HG02981 (cell line): Measurements from ENCODE around the gene ZBED3.
"Not testable (repeated sequence)": the region's sequence is repeated elsewhere in the genome, so short reads cannot be mapped to it uniquely, and the experiment has no call there.

Source experiments
- ATAC-seq: cut with Tn5 transposase; IDR thresholded peaks from one replicate; pipeline ENCODE4 v1.9.1; 2021; ENCODE audit warnings: mild to moderate bottlenecking, moderate library complexity; ENCODE audit not compliant: unreplicated experiment

Gene ZBED3, protein sequence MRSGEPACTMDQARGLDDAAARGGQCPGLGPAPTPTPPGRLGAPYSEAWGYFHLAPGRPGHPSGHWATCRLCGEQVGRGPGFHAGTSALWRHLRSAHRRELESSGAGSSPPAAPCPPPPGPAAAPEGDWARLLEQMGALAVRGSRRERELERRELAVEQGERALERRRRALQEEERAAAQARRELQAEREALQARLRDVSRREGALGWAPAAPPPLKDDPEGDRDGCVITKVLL

DNA sequence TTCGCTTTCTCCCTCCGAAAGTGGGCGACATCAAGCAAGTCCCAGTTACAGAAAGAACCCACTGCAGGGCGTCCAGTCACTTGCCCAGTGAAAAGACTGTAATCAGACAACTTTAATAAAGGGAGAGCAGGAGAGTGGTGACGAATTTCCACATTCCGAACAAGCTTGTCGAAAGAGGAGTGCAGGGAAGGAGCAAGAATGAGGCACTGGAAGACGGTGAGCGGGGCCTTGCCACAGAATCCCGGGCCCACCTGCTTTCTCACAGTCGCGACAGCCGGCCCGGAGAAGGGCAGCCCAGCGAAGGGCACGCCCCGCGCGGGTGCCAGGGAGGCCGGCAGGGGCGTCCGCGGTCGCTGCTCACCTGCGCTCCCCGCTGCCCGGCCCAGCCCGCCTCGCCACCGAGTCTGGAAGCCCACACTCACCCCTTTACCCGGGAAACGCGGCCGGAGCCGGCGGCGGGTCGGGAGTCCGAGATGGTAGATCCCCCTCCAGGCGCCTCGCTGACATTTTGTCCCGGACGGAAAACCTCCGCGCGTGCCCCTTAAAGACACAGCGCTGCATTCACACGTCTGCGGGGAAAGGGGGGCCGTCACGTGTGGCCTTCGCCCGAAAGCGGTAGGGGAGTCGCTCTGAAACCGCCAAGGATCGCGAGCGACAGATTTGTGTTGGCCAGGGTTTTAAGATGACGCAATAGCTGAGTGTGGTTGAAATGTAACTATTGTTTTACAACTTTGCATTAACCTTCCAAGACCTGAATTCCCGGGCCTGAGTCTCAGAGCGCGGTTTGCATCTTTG lies at the start of gene ZBED3:
Gene ZBED3, minus strand, starts transcription at position 597 of the 795 bp plus-strand sequence. CDS start 9,407 bp downstream, outside the sequence.
- ATAC-seq = peak; percentile 68

DNA sequence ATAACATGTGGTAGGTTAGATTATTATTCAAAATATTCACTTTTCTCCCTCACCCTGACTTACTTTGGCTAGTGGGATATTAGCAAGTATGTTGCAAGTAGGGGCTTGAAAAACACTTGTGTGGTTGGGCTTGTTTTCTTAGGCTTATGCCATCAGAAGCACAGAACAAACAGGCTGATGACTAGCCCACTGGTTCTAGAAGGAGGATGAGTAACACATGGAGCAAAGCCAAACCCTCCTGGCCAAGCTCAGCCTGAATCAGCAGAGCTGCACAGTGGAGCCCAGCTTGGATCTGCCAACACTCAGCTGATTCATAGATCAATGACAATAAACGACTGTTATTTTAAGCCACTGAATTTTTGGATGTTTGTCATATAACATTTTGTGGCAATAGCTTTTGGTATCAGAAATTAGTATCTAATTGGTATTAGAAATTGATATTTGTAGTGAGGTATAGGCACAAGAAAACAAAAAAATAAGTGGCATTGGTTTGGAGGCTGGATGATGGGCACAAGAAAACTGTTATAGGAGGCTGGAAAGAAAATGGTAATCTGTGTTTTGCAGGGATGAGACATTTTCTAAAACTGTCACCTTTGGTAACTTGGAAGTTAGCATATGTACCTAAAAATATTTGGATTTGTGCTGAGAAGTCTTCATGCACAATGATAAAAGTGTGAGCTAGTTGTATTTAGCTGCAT lies 46.1 kb upstream of the ZBED3 start:
- no peak for ATAC-seq

DNA sequence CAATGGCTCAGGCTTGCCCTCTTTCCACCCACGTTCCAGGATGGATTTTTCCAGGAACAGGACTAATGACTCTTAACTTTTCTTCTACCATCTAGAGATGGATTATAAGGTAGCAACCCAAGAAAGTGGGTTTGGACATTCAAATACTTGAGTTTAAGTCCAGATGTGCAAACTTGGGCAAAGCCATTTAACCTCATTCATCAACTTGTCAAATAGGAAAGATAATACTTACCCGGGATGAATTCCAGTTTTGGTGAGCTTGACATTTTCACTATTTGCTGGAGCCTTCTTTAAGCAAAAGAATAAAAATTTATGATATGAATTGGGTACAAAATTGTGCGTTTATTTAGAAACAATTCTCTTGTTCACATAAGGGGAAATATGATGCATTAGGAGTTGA lies 44.3 kb upstream of the ZBED3 start:
- ATAC-seq = no peak

DNA sequence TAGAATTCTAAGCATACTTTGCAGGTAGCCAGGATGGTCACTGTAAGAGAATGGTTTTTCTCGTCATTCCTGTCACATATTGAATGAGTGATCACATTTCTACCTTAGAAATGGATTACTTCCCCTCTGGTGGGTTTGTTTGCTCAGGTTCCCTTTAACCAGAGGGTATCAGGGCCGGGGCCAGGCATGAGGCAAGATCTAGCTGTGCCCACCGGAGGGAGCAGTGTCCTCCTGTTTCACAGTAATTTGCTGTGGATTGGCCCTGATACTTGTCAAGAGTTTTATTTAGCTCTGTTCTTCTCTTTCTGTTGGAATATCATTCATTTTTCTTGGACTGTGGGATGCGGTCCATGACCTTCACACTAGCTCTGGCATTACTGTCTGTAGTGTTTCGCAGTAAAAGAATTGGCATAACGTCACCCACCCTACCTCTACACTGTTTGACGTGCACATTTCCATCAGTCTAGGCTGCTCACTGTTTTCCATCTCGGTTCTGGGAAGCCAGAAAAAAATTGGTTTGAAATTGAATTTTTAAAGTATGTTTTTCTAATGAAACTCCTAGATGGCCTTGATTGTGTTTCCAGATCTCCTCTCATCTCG lies 42.4 kb upstream of the ZBED3 start:
- ATAC-seq = no peak

DNA sequence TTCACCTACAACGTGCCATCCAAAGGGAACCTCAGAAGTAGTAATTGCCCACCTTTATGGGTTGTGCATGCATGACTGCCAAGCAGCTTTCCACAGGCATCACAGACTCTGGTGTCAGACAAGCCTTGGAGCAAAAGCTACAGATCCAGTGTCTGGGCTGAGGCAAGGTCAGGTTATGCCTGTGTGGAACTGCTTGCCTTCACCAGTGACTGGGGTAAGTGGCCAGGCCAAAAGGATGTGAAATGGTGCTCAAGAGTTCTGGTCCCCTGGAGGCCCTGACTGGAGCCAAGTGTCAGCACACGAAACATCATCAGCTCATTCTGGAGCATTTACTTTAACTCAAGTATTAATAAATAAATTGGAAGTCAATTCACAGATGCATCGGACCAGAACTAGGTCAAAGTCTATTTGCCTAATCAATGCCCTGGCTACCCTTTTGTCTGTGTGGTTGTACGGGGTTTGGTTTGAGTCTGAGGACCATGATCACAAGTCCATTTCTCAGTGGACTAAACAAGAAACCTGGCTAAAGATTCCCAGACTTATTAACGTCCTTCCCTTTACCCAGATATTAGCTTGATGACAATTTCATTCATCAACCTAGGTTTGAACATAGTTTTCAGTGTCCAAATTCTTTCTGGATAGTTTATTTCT lies 41.5 kb upstream of the ZBED3 start:
- no peak for ATAC-seq

DNA sequence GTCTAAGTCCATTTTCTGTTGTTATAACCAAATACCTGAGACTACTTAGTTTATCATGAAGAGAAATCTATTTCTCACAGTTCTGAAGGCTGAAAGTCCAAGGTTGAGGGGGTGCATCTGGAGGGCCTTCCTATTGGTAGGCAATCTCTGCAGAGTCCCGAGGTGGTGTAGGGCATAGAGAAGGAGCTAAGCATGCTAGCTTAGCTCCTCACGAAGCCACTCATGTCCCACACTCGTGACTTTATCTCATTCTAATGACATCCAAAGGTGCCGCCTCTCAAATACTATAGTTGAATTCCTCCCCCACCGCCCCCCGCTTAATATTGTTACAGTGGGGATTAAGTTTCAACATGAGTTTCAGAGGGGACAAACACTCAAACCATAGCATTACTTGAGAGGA lies 36.0 kb upstream of the ZBED3 start:
- ATAC-seq = no peak

DNA sequence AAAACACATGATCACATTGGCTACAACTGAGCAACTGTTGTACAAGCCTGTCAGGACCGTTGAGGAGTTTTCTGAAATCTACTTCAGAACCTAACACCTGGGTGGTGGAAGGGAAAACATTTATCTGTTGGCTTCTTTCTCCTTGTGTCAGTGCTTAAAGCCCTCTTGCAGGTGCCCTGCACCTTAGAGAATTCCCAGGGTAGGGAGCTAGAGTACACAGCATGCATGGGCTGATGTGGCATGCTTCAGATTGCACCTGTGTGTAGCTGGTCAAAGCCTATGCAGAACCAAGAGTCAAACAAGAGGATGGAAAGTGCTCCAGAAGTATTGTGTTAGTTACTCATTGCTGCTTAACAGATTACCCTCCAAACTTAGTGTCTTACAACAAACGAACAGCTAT lies 33.6 kb upstream of the ZBED3 start:
- no peak for ATAC-seq

DNA sequence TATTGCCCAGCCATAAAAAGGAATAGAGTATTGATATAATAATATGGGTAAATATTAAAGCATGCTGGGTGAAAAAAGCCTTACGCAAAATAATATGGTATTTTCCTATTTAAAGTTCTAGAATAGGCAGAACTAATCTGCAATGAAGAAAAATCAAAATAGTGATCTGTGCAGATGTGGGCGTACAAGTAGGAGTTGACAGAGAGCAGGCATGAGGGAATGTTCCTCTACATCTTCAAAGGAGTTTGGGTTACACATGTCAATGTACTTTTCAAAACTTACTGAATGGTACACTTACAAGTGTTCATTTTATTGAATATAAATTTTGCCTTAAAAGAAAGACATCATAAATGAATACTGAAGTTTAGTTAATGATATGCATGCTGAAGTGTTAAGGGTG lies 33.0 kb upstream of the ZBED3 start:
- no peak for ATAC-seq

DNA sequence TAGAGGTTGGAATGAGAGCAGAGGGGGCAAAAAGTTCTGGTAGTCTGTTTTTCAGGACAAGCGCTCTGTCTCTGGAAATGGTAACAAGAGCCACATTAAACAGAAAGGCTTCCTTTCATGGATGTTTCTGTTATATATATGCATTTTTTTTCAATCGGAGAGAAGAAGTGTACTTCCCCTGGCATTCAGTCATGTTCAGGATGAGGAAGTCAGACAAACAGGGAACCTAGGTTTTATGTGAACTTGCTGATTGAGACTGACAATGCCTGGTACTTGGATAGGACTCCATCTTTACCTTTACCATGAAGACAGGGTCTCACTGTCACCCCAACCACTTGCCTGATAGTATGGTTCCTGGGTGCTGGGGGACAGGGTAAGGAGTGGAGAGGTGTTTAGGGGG lies 30.1 kb upstream of the ZBED3 start:
- ATAC-seq = no peak

DNA sequence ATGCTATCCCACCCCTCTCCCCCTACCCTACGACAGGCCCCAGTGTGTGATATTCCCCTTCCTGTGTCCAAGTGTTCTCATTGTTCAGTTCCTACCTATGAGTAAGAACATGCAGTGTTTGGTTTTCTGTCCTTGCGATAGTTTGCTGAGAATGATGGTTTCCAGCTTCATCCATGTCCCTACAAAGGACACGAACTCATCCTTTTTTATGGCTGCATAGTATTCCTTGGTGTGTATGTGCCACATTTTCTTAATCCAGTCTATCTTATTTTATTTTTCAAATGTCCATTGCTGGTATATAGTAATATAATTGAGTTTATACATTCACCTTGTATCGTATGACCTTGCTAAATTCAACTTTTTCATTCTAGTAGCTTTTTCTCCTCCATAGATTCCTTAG lies 19.9 kb upstream of the ZBED3 start:
- ATAC-seq = not testable (repeated sequence)

DNA sequence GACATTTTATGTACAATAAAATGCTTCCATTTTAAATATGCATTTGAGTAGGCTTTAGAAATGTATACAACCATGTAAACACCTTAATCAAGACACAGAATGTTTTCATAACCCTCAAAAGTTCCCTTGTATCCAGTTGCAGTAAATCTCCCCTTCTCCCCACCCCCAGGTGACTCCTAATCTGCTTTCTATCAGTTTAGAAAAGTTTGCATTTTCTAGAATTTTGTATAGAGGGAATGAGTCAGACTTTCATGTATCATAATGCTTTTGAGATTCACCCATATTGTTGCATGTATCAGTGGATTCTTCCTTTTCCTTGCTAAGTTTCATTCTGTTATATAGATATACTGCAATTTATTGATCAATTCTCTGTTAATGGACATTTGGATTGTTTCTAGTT lies 17.7 kb upstream of the ZBED3 start:
- no peak for ATAC-seq

DNA sequence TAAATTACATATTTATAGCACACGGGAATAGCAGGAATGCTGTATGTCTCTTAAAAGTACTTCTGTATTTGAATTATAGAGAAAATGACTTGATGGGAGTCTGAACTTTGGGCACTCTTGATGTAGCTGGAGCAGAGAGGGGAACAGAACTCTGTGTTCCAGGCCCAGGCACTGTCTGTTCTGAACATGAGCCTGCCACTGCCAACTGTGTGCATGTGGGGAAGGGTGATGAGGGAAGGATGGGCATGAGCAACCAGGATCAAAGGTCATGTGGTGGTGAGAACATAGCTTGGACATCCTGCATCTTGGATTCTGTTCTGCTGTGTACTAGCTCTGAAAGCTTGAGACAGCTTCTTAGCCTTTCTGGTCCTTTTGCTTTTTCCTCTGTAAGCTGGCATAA lies 16.4 kb upstream of the ZBED3 start:
- no peak for ATAC-seq

DNA sequence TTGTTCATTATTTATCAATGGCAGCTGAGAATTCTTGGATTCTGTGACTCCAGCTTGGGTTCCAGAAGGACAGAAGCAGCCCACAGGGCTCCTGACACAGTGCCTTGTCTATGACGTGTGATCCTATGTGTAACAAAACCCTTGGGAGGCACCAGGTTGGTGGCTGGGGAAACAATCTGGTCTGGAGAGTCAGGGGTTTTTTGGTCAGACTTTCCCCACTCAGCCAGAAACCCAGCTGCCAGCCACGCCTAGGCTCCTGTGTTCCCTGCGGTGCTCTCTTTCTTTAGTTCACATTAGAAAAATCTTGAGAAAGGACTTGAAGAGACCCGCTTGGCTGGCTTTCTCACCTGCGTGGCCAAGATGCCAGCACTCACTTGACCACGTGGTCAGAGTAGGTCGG lies 15.5 kb upstream of the ZBED3 start:
- no peak for ATAC-seq

DNA sequence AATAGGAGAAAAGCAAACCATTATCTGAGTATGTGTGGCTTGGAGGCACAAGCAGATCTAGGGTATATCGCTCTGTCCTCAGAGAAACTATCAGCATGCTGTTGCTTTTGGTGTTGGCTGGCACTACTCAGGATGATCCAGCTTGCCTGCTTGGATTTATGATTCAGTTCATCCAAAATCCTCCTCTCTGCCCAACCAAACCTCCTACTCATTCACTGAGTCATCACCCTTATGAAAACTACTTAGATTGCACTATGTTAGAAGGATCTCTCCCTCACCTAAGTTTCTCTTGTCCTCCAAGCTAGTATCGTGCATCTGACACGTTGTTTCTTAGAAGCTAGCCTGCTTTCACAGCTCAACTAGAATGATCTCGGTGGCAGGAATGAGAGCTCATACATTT lies 14.2 kb upstream of the ZBED3 start:
- no peak for ATAC-seq

DNA sequence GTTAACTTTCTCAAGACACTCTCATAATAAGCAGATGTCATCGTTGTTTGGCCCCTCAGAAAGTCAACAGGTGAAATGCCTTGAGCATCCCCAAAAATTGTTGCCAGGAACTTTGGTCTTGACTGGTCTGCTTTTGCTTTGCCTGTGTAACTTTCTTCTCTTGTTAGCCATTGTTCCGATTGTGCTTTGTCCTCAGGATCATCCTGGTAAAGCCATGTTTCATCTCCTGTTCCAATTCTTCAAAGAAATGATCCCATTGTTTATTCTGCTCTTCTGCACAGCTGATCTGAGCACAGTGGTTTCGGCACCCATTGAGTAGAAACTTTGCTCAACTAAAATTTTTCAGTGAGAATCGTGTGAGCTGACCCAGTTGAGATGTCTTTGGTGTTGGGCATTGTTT lies 8.1 kb upstream of the ZBED3 start:
- ATAC-seq = no peak

DNA sequence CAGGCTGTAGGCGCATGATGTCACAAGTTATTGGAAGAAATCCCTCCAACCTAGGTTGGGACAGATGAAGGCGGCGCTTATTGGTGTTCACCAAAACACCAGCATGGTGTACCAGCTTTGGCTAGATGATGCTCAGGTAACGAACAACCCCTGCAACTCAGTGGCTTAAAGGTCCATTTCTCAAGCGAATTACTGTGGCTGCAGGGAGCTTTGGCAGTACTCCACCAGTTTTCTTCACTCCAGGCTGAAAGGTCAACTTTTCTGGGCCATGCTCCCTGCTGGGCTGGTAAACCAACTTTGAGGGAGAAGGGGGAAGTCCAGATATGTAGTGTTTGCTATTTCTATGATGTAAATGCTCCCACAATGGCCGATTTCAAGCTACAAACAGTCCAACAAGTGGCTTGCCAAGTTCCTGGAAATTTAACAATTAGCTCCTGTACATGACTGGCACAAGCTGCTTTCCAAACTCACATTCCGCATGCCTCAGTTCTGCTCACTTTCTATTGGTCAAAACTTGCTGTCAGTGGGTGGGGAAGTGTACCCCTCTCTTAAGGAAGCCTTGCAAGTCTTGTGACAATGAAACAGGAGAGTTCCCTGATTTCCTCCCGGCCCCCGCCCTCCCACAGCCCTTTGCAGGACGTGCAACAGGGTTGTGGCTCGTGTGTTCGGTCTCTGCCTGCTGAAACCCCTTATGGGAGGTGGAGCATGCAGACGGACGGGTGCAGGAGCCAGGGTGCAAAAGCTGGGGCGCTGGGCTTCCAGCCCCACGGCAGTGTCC lies 588 bp upstream of the ZBED3 start:
- no peak for ATAC-seq

DNA sequence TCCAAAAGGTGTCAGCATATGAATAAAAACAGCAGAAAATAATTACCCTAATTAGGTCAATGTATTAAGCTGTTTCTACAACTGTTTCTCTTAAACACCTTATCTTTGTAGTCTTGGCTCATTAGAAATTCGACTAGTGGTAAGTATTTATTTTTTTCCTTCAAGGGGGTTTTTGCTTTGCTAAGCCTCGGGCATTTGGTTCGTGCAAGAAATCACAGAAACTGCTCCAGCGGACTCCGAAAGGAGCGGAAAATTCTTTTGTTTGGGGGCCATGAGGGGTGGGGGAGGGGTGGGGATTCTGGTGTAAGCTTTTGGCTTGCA lies 757 bp downstream of the ZBED3 start:
- no peak for ATAC-seq

DNA sequence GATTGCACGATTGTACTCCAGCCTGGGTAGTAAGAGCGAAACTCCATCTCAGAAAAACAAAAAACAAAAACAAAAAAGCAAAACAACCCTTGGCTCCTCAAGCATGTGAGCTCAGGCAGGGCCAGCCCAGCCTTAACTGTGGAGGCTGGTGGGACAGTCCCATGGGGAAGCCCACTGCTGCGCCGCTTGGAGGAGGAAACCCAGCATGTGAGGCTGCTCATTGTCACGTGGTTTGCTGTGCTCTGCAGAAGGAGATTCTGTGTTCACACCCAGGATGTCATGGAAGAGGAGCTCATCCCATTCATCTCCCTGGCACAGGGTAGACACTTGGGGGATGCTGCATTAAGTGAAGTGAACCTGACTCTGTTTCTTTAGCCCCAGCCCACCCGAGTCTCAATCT lies 4.0 kb downstream of the ZBED3 start:
- ATAC-seq = no peak

DNA sequence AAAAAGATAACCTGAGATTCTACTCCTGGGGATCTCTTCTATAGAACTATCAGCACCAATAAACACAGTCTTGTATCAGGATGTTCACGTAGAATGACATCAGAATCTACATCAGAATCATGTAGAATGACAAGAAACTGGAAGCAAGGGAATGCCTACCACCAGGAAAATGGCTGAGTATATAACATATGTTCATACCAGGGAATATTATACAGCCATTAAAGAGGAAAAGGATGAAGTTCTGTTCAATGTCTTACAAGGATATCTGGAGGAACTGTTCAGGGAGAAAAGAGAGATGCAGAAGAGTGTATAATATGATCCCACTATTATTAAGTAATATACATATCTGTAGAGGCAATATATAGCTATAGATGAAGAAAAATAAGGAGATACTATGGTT lies 4.8 kb downstream of the ZBED3 start:
- ATAC-seq = no peak

DNA sequence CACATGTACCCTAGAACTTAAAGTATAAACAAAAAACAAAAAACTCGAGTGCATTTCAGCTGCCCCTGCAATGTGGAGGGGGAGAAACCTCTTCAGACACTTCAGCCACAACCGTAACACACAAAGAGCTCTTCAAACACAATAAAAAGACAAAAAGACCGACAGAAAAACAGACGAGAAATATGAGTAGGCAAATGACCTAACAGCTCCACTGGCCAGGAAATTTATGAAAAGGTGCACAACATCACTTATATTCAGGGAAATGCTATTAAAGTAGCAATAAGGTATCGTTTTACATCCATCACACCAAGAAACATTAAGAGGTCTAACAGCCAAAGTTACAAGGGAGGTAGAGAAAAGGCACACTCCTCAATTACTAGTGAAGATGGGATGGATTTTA lies 6.2 kb downstream of the ZBED3 start:
- ATAC-seq = no peak

DNA sequence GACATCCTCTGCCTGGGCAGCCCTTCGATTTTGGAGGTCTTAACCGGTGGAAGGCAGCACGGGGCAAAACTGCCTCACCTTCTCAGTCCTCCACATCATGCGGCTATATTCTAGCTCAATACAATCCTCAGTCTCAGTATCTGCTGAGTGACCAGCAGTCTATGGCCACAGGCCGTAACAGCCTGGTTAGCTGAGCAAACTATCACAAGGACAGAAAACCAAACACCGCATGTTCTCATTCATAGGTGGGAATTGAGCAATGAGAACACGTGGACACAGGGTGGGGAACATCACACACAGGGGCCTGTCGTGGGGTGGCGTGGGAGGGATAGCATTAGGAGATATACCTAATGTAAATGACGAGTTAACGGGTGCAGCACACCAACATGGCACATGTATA lies 6.6 kb downstream of the ZBED3 start:
- ATAC-seq = not testable (repeated sequence)
